HFF-Myc (cell line): ENCODE data around the gene ST6GAL1.
"Not testable (repeated sequence)": the region's sequence is repeated elsewhere in the genome, so short reads cannot be mapped to it uniquely, and the experiment has no call there.

Experiments
- DNase-seq: peaks from one replicate; pipeline ENCODE4 v3.0.0-alpha.2; 2011; ENCODE audit warnings: low read depth; ENCODE audit errors: extremely low read depth
- H3K4me3 ChIP-seq: replicated peaks from 2 replicates; pipeline ENCODE4 v1.5.1; 2011; ENCODE audit warnings: low read depth, mild to moderate bottlenecking, control low read depth, low read length
- CTCF ChIP-seq: IDR thresholded peaks from 2 replicates; pipeline ENCODE4 v1.5.1; 2012; ENCODE audit warnings: mild to moderate bottlenecking, low read depth, low read length, control low read depth; ENCODE audit errors: missing control alignments

ST6GAL1 gene

GRCh38 chr3:187016639-187017345 lies 86.5 kb downstream of the ST6GAL1 start:
- TF ChIP-seq CTCF = no peak
- DNase-seq = no peak
- H3K4me3 ChIP-seq = no peak overlapping the region

- no peak for DNase-seq
- no peak for TF ChIP-seq CTCF
Measured at GRCh38 chr3:187017511-187018230, 87.3 kb downstream of the ST6GAL1 start.

GRCh38 chr3:187019542-187020072 lies 89.3 kb downstream of the ST6GAL1 start:
- TF ChIP-seq CTCF = no peak
- DNase-seq = no peak

More at GRCh38 chr3:187017511-187018230, 87.3 kb downstream of the ST6GAL1 start:
- no peak overlapping the region for H3K4me3 ChIP-seq

GRCh38 chr3:187020376-187020775 lies 90.0 kb downstream of the ST6GAL1 start:
- no peak overlapping the region for H3K4me3 ChIP-seq
- TF ChIP-seq CTCF = no peak
- DNase-seq = no peak

More at GRCh38 chr3:187019542-187020072, 89.3 kb downstream of the ST6GAL1 start:
- no peak overlapping the region for H3K4me3 ChIP-seq

- DNase-seq = no peak
- TF ChIP-seq CTCF = no peak
- H3K4me3 ChIP-seq = no peak overlapping the region
Measured at GRCh38 chr3:187021748-187022402, 91.5 kb downstream of the ST6GAL1 start.

- TF ChIP-seq CTCF = no peak
- DNase-seq = no peak
- H3K4me3 ChIP-seq = no peak overlapping the region
Measured at GRCh38 chr3:187022403-187023029, 92.2 kb downstream of the ST6GAL1 start.

- not testable (repeated sequence) for H3K4me3 ChIP-seq, DNase-seq
Measured at GRCh38 chr3:187023340-187023739, 93.0 kb downstream of the ST6GAL1 start.
